ENCODE results near the gene ATP9A. TPM values are rescaled to one million over a fixed set of nuclear protein-coding genes. Genes with fewer than 3 reads are reported as not detected.
A peak's percentile ranks its signal among the peaks of the same experiment; 100 is the strongest.

ATP9A gene
- polyA plus RNA-seq, 1 experiment: 35.3 TPM

DNA sequence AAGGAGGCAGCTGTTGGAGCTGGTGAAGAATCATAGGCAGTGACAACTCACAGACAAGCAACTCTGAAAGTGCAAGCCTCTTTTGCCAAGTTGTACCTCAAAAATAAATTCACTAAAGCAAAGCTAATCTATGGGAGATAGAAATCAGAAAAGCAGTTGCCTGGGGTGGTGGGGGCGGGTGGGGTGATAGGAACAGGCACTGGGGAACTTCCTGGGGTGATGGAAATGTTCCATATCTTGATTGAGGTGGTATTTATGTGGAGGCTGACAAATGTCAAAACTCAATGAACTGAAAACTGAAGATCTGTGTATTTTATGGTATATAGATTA is 52.4 kb downstream of the ATP9A start:
- Histone ChIP-seq H3K27me3 (ENCODE audit: control insufficient read depth, insufficient read depth, low read length) (no peaks in the 10 kb centered on the region), H3K4me3 (ENCODE audit: low read depth, low read length) (no peak overlapping the region), H3K9me3 (ENCODE audit: control insufficient read depth, insufficient read depth, low read length) (no peaks in the 10 kb centered on the region; the same call in 1 of the 2 replicates), H3K27ac (ENCODE audit: low read depth, low read length) (no peak overlapping the region)
- CTCF ChIA-PET: interaction anchor here (0.5 to 1.5 kb wide), 3 partner anchors 15 to 368 kb away, joined by 3 to 5 read pairs (median 3); no protein-coding TSS in a partner anchor
- TF ChIP-seq, protein P1, sequence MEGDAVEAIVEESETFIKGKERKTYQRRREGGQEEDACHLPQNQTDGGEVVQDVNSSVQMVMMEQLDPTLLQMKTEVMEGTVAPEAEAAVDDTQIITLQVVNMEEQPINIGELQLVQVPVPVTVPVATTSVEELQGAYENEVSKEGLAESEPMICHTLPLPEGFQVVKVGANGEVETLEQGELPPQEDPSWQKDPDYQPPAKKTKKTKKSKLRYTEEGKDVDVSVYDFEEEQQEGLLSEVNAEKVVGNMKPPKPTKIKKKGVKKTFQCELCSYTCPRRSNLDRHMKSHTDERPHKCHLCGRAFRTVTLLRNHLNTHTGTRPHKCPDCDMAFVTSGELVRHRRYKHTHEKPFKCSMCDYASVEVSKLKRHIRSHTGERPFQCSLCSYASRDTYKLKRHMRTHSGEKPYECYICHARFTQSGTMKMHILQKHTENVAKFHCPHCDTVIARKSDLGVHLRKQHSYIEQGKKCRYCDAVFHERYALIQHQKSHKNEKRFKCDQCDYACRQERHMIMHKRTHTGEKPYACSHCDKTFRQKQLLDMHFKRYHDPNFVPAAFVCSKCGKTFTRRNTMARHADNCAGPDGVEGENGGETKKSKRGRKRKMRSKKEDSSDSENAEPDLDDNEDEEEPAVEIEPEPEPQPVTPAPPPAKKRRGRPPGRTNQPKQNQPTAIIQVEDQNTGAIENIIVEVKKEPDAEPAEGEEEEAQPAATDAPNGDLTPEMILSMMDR (IDR thresholded peaks at IDR 0.05; ENCODE audit: low read depth, low read length): no peak
- POLR2A ChIA-PET: no interaction called here
- DNase-seq (ENCODE audit: low read depth, low spot score): no peak

DNA sequence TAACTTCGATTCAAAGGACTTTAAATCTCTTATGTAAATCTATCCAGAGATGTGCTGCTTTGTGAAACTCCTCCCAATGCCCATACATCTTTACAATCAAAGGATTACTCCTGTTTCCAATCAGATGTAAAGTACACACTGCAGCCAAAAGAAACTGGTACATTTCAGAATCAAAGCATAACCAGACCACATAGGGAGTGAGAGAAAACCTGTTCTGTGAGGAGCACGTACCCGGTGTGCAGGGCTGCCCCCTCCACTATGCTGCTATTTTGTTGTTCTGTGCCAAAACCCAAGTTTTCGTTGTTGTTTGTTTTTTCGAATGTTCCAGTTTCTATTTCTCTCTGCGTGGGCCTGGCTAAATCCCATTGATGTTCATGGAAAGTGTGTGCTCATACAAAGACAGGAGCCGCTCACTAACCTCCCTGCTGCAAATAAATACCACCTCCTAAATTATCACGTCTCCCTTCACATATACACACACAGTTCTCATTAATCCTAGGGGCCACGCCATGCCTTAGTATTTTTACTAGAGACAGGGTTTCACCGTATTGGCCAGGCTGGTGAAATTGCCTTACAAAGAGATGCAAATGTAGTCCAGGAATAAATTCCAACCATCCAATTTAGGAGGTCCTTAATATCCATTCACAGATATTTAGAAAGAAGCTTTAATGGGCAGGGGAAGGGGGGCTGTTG is 52.9 kb downstream of the ATP9A start:
- no peaks in the 10 kb centered on the region; the same call in 1 of the 2 replicates for H3K9me3 ChIP-seq (ENCODE audit: control insufficient read depth, insufficient read depth, low read length)
- H3K27me3 ChIP-seq (ENCODE audit: control insufficient read depth, insufficient read depth, low read length): no peaks in the 10 kb centered on the region
- no peak overlapping the region for H3K4me3 ChIP-seq (ENCODE audit: low read depth, low read length)
- CTCF ChIA-PET: interaction anchor here (0.5 to 1.5 kb wide), 3 partner anchors 14 to 368 kb away, joined by 3 to 5 read pairs (median 3); no protein-coding TSS in a partner anchor
- H3K27ac ChIP-seq (ENCODE audit: low read depth, low read length): no peak overlapping the region
- TF ChIP-seq, protein P1 (IDR thresholded peaks at IDR 0.05; ENCODE audit: low read depth, low read length): no peak
- POLR2A ChIA-PET: no interaction called here
- DNase-seq (ENCODE audit: low read depth, low spot score): no peak

DNA sequence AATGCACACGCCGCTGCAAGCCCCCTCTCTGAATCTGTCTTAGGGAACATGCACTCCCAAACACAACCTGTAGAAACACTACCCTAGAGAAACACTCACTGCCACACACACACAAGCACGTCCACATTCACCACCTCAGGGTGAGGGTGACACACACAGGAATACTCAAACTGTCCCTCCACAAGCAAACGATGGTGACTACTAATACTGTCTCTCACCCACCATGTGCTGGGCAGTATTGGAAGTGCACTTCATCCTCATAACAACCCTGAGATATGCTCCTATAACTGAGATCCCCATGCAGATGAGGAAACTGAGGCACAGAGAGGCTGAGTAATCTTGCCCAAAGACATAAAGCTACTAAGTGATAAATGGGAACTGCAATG is 55.0 kb downstream of the ATP9A start:
- H3K4me3 ChIP-seq (ENCODE audit: low read depth, low read length): no peak overlapping the region
- no peak for DNase-seq (ENCODE audit: low read depth, low spot score)
- TF ChIP-seq, protein P1 (IDR thresholded peaks at IDR 0.05; ENCODE audit: low read depth, low read length): no peak
- ChIA-PET POLR2A (no interaction called here), CTCF (no interaction called here)
- no peak overlapping the region for H3K27ac ChIP-seq (ENCODE audit: low read depth, low read length)
- H3K9me3 ChIP-seq (ENCODE audit: control insufficient read depth, insufficient read depth, low read length): no peaks in the 10 kb centered on the region; the same call in 1 of the 2 replicates
- no peaks in the 10 kb centered on the region for H3K27me3 ChIP-seq (ENCODE audit: control insufficient read depth, insufficient read depth, low read length)

DNA sequence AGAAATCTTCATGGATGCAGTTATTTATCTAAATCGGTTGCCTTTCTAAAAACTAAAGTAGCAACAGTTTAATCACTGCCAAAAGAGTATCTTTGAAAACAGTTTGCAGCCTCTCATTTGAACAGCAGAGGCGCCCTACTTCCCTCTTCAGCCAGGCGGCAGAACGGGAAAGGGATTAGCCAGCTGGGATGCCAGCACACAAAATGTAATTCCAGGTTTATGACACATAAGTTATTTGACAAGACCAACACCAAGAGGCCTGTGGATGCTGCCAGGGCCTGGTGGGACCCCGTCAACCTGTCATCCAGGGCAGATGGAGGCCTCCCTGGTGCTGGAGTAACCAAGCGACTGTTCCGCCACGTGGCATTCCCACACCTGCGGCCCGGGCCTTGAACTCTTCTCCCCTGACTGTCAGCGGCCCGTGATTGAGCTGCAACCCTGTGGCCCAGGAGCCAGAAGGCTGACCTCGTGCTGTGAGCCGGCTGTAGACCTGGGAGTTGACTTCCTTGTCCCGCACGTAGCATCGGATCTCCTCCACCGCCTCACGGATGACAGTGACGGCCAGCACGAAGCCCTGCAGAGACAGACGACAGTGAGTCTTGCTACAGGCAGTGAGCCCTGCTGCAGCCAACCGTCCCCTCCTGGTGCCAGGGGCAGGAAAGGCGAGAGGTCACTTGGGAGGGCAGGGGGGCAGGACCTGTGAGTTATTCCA is 55.5 kb downstream of the ATP9A start:
- Histone ChIP-seq H3K9me3 (ENCODE audit: control insufficient read depth, insufficient read depth, low read length) (no peaks in the 10 kb centered on the region; the same call in 1 of the 2 replicates), H3K4me3 (ENCODE audit: low read depth, low read length) (no peak overlapping the region), H3K27me3 (ENCODE audit: control insufficient read depth, insufficient read depth, low read length) (no peaks in the 10 kb centered on the region), H3K27ac (ENCODE audit: low read depth, low read length) (no peak overlapping the region)
- CTCF ChIA-PET: no interaction called here
- POLR2A ChIA-PET: no interaction called here
- DNase-seq (ENCODE audit: low read depth, low spot score): no peak
- TF ChIP-seq, protein P1 (IDR thresholded peaks at IDR 0.05; ENCODE audit: low read depth, low read length): peak; percentile 57

DNA sequence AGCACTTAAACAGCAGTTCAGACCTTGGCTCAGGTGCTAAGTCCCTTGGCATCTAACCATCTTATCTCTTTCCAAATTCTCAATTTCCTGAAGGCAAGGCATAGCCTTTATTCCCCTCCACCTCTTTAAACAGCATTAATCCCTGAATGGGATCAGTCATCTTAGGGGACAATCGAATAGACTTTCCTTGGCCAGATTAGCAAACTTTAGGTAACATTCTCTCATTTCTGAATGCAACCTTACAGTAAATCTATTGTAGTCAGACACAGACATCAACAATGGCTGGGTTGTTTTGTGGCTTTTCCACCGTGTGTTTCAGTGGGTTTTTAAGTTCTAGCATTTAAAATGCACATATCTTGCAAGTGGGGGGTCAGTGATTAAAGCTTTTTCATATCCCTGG is 56.8 kb downstream of the ATP9A start:
- Histone ChIP-seq H3K9me3 (ENCODE audit: control insufficient read depth, insufficient read depth, low read length) (no peaks in the 10 kb centered on the region; the same call in 1 of the 2 replicates), H3K4me3 (ENCODE audit: low read depth, low read length) (no peak overlapping the region), H3K27ac (ENCODE audit: low read depth, low read length) (no peak overlapping the region), H3K27me3 (ENCODE audit: control insufficient read depth, insufficient read depth, low read length) (no peaks in the 10 kb centered on the region)
- POLR2A ChIA-PET: no interaction called here
- CTCF ChIA-PET: interaction anchor here (0.6 to 1.2 kb wide), 3 partner anchors 11 to 729 kb away, joined by 3 to 10 read pairs (median 4); no protein-coding TSS in a partner anchor
- TF ChIP-seq, protein P1 (IDR thresholded peaks at IDR 0.05; ENCODE audit: low read depth, low read length): no peak
- no peak for DNase-seq (ENCODE audit: low read depth, low spot score)

All from AG04450 (cell line).